BJ (cell line): ENCODE data around the gene CLN5. TPM values are rescaled to one million over a fixed set of nuclear protein-coding genes. Genes with fewer than 3 reads are reported as not detected.

ENCODE experiments used
- CTCF ChIA-PET: fragments of 350-600 bp; formaldehyde crosslinking; extraction: SDS; loops from one replicate; lab custom pipeline; 2021; ENCODE audit warnings: antibody characterized with exemption, inconsistent platforms; lab: Yijun Ruan, JAX
- POLR2A ChIA-PET: fragments of 300-600 bp; sonication (Branson Sonifier 250); formaldehyde crosslinking; extraction: SDS; loops from one replicate; lab custom pipeline; 2021; ENCODE audit warnings: antibody characterized with exemption; lab: Charles Lee
- DNase-seq: peaks from one replicate; pipeline ENCODE4 v3.0.0-alpha.2; 2011; ENCODE audit warnings: low read depth
- H3K27me3 ChIP-seq: 2 replicates; pipeline ENCODE4 v1.6.0; 2011; ENCODE audit warnings: low read length; ENCODE audit not compliant: control insufficient read depth, insufficient read depth
- H3K36me3 ChIP-seq: 2 replicates; pipeline ENCODE4 v1.5.1; 2011; ENCODE audit warnings: low read length; ENCODE audit not compliant: control insufficient read depth, insufficient read depth
- H3K4me3 ChIP-seq: 2 replicates; pipeline ENCODE4 v1.5.1; 2011; ENCODE audit warnings: low read depth, mild to moderate bottlenecking, control low read depth, low read length
- polyA minus RNA-seq: library from RNA; depleted of rRNA, polyadenylated mRNA; stranded (reverse); fragments of >200 nt; gene quantifications from 2 replicates; pipeline ENCODE4 v1.2.3, GENCODE V29; 2011; rRNA and poly(A)+ RNA removed
- polyA plus RNA-seq: library from polyadenylated mRNA; depleted of rRNA; stranded (reverse); fragments of >200 nt; gene quantifications from 2 replicates; pipeline ENCODE4 v1.2.3, GENCODE V29; 2011; rRNA removed
- TF ChIP-seq, protein P1 (sequence below): IDR thresholded peaks from 2 replicates; pipeline ENCODE4 v1.5.1; 2011; ENCODE audit warnings: low read depth, mild to moderate bottlenecking, control low read depth, inconsistent platforms, low read length, moderate library complexity; ENCODE audit not compliant: insufficient read depth

The CLN5 gene
- polyA plus RNA-seq = 11.0 and 22.2 TPM in 2 replicates
- 6.4 TPM in 2 replicates for polyA minus RNA-seq

DNA sequence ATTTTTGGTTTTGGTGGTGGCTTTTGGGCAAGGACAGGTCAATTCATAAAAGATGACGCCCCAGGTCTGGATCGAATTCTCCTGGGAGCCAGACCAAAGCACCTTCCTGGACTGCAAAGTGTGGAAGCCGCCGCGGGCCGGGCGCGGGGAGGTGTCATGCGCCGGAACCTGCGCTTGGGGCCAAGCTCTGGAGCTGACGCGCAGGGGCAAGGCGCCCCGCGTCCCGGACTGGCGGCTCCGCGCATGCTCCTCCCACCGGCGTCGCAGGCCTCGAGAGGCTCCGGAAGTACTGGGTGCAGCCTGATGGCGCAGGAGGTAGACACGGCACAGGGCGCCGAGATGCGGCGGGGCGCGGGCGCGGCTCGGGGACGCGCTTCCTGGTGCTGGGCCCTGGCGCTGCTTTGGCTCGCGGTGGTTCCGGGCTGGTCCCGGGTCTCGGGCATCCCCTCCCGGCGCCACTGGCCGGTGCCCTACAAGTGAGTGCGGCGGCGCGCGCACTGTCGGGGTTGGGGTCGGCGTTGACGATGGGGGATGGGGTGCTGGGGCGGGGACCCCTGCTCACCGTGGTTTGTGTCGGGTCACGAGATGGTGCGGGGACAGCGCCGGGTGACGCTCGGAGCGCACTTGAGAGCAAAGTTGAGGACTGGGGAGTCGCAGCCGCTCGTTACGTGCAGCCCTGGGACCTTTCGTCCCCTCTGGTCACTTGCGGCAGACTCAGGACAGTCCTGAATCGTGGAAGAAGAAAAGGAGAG lies at the start of gene CLN5:
TSS of gene CLN5 (plus strand) at position 286 of the 752 bp plus-strand sequence. CDS start at position 304, 18 bp downstream.
- DNase-seq = peak; percentile 50
- Histone ChIP-seq H3K27me3 (peaks cover 2% of the 10 kb centered on the region; the same call in 1 of the 2 replicates), H3K4me3 (peak within 1 kb of the TSS; percentile 95), H3K36me3 (0 out of 2 replicates have a peak, but pooled peaks cover 2% of the 10 kb centered on the region)
- CTCF ChIA-PET = interaction anchor here (1.0 to 5.9 kb wide), 7 partner anchors 10 to 325 kb away, joined by 3 to 71 read pairs (median 3); no protein-coding TSS in a partner anchor
- TF ChIP-seq, protein P1, sequence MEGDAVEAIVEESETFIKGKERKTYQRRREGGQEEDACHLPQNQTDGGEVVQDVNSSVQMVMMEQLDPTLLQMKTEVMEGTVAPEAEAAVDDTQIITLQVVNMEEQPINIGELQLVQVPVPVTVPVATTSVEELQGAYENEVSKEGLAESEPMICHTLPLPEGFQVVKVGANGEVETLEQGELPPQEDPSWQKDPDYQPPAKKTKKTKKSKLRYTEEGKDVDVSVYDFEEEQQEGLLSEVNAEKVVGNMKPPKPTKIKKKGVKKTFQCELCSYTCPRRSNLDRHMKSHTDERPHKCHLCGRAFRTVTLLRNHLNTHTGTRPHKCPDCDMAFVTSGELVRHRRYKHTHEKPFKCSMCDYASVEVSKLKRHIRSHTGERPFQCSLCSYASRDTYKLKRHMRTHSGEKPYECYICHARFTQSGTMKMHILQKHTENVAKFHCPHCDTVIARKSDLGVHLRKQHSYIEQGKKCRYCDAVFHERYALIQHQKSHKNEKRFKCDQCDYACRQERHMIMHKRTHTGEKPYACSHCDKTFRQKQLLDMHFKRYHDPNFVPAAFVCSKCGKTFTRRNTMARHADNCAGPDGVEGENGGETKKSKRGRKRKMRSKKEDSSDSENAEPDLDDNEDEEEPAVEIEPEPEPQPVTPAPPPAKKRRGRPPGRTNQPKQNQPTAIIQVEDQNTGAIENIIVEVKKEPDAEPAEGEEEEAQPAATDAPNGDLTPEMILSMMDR = no peak
- POLR2A ChIA-PET = interaction anchor here (0.6 kb wide), 2 partner anchors 20 to 35 kb away, joined by 4 read pairs; partner anchors contain the start of gene FBXL3

DNA sequence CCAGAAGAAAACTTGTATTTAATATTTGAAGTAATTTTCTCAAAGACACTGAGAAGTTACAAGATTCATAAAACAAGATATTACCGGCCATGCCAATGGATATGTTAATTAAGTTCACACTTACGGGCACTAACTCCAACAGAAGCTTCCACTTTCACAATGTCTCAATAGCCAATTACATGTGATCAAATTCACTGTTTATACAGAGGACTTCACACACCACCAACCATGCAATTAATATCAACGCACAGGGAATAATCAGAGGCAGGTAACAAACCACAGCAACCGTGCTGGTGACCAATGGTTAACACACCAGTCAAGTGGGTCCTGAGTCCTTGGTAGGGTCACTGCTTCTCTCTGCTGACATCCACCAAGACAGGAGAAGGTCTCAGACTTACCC lies 49.5 kb upstream of the CLN5 start:
- Histone ChIP-seq H3K27me3 (no peaks in the 10 kb centered on the region), H3K36me3 (no peaks in the 10 kb centered on the region), H3K4me3 (no peak overlapping the region)
- POLR2A ChIA-PET = no interaction called here
- TF ChIP-seq, protein P1 = no peak
- no peak for DNase-seq
- CTCF ChIA-PET = interaction anchor here (2.8 kb wide), 1 partner anchor 38 kb away, joined by 8 read pairs; no protein-coding TSS in a partner anchor

DNA sequence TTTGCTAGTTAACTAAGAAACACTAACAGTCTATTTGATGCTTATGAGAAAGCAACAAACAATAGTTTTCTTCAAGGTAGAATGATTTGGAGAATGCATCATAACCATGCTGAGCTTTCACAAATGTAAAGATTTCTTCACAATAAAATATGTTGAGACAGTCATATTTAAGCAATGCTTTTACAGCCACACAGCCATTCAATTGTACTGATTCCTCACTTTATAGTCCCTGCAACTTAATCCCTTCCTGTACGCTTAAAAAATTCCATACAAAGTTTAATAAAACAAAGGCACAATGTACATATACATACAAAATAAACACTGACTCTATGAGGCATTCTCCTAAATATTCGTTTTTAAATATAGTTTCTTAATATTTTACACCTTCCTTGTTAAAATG lies 48.2 kb upstream of the CLN5 start:
- no peak for DNase-seq
- CTCF ChIA-PET = interaction anchor here (2.8 kb wide), 1 partner anchor 37 kb away, joined by 8 read pairs; no protein-coding TSS in a partner anchor

DNA sequence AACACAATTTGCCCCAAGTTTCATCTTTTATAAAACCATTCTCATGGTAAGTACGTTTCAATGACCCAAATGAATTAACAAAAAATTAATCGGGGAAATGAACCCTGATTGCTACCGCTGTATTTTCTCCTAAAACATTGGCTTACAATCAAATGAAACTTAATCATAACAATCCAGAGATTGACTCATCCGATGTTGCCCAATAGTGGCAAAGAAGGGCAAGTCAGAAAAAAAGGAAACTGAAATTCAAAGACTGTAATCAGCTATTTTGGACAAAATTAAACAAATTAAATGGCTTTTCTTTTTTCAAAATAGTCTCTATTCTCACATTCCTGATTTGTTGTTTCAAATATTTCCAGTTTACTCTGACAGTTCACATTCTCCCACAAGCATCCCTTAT lies 47.4 kb upstream of the CLN5 start:
- TF ChIP-seq, protein P1 = no peak
- Histone ChIP-seq H3K36me3 (no peaks in the 10 kb centered on the region), H3K27me3 (no peaks in the 10 kb centered on the region), H3K4me3 (no peak overlapping the region)
- ChIA-PET CTCF (no interaction called here), POLR2A (interaction anchor here (0.6 kb wide), 1 partner anchor 233 kb away, joined by 3 read pairs; no protein-coding TSS in a partner anchor)
- DNase-seq = no peak

More for the DNA sequence above, 48.2 kb upstream of the CLN5 start:
- Histone ChIP-seq H3K4me3 (no peak overlapping the region), H3K27me3 (no peaks in the 10 kb centered on the region), H3K36me3 (no peaks in the 10 kb centered on the region)
- POLR2A ChIA-PET = no interaction called here
- TF ChIP-seq, protein P1 = no peak

DNA sequence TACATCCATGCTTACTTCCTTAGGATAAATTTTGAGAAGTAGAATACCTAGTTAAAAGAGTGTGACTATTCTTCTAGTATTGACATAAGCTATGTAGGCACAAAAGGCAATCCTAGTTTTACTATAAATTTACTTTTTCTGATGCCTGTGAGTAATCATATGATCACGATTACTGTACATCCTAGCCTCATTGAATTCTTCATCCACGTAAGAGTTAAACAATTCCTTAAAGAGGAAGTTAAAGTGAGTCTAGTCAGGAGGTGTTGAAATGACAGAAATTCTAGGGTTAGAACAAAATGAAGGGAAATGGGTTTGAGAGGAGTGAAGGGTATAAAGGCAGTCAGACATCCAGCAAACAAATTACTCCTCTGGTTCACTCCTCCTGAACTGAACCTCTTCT lies 43.7 kb upstream of the CLN5 start, which contains the start of gene ACOD1:
TSS of gene ACOD1 (plus strand) at position 363 of the 400 bp plus-strand sequence. CDS start 48 bp downstream, outside the sequence.
- DNase-seq = no peak
- Histone ChIP-seq H3K4me3 (no peak within 1 kb of the TSS), H3K36me3 (no peaks in the 10 kb centered on the region), H3K27me3 (peaks cover 3% of the 10 kb centered on the region; the same call in 1 of the 2 replicates)
- TF ChIP-seq, protein P1 = no peak
- CTCF ChIA-PET = no interaction called here
- POLR2A ChIA-PET = no interaction called here
